ENCODE data around the gene SLC26A11.

- no peak for TF ChIP-seq CTCF (IDR thresholded peaks at IDR 0.05; ENCODE audit: insufficient read depth, low read depth, low read length)
- TF ChIP-seq EZH2 (IDR thresholded peaks at IDR 0.05; ENCODE audit: insufficient read depth, low read length) = no peak
These were observed 71.0 kb downstream of the SLC26A11 start for GRCh38 chr17:80291260-80291659.
